Measurements from ENCODE around the gene BFSP1.

- TF ChIP-seq CTCF (conservative IDR thresholded peaks at IDR 0.05; ENCODE audit: low read depth in 2 of 2) (no peak), STAT1 (IDR thresholded peaks at IDR 0.05; ENCODE audit: unreplicated experiment) (no peak), EZH2 (IDR thresholded peaks at IDR 0.05; ENCODE audit: low read depth, unreplicated experiment) (no peak), REST (IDR thresholded peaks at IDR 0.05; ENCODE audit: unreplicated experiment) (no peak), CREB1 (CRISPR knock-in tag; IDR thresholded peaks at IDR 0.05; ENCODE audit: low read depth) (no peak)
Measured at GRCh38 chr20:17542481-17542880, 11.3 kb upstream of the BFSP1 start.
